Measurements from ENCODE around the gene RGR.

Gene RGR

DNA sequence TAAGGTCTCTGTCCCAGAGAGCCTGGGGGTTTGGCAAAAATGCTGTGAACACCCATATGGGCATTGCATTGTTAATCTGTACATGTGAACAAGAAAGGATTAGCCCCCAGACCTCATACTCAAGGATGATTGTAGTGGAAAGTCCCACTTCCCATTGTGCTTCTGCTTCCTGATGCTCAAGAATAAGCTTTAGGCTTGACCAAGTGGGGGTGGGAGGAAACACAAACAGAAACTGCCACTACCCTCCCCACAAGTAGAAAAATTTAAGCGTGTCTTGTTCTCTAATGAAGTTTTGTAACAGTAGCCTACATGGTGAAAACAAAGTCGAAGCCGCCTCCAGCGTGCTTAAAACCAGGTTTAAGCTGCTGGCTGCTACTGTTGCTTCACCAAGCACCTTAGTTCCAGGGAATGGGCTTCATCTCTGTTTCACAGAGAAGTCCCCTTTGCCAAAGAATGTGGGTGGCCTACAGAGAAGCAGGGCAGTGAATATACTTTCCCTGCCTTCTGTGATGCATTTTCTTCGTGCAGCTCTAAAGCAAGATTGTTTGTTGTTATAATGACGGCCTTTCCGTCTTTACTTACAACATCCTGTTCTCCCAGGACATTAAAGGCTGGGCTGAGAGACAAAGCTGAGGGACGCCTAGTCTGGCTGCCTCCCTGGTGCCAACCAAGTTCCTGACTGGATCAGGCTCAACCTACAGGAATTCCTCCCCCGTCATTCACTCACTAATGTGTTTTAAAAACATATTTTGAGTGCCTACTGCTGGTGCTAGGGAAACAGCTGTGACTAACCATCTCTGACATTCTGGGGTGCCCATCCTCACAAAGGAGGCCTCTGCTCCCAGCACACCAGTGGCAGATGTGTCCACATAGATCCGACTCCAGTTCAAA, 51.5 kb downstream of the RGR start:
- no peak for DNase-seq (ENCODE audit: low read depth)

DNA sequence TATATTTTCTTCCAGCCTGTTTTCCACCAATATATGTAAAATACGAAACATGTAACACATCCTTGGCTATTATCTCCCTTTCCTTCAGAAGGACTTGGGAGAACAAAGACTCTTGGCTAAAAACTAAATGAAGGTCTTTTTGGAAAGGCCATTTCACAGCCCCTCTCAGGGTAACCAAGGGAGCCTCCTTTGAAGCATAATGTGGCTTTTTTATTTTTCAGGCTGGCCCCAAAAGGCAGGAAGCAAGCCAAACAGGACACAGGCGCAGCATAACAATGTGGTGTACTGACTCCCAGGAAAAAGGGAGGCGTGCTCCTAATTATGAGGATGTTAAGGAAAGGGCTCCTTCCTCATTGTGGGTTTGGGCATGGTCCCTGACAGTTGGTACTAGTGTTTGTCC, 53.2 kb downstream of the RGR start:
- no peak for DNase-seq (ENCODE audit: low read depth)

DNA sequence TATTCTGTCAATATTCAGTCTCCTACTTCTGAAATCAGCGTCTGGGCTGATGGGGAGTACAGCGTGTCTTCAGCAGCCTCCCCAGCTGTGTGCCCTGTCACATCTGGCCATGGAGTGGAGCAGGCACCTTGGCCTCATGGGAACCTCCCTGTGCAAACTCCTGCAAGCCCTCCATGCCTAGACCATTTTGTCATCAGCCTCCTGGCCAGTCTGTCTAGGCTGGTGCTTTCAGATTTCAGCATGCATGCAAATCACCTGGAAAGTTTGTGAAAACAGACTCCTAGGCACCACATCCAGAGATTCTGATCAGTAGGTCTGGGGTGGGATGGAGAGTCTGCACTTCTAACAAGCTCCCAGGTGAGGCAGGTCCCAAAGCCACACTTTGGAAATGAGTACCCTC, 57.4 kb downstream of the RGR start:
- DNase-seq (ENCODE audit: low read depth): no peak

DNA sequence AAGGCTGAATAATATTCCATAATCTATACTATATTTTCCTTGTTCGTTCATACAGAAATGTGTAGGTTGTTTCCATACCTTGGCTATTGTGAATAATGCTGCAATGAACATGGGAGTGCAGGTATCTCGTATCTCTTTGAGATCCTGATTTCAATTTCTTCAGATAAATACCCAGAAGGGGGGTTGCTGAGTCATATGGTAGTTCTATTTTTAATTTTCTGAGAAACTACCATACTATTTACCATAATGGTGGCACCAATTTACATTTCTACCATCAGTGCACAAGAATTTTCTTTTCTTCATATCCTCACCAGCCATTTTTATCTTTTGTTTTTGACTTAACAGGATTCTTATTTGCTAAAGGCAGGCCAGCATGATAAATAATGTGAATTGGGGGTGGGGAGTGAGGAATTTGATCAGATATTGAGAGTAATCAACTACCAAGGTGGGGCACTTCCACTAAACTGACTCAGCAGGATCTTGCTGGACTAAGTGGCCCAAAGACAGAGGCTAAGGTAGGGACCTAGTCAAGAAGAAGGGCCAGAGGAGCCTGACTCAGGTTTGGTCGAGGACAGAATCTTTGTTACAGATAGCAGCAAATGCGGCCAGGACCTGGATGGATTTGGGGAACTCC, 62.0 kb downstream of the RGR start:
- no peak for DNase-seq (ENCODE audit: low read depth)

DNA sequence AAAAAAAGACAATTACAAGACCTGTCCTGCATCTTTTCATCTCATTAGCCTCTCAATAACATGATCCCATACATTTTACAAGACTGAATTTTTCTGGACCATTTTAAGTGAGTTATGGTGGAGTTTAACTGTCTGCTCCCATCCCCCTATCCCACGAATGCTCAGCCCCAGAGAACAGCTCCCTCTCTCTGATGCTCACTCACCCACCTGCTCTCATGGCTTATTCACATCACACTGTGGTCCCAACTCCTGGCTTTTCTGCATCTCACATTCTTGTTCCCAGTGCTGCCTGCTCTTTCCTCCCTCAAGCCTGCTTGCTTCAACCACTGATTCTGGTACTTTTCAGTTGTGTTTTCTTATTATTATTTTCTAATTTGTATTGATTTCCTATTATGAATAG, 63.2 kb downstream of the RGR start:
- no peak for DNase-seq (ENCODE audit: low read depth)

DNA sequence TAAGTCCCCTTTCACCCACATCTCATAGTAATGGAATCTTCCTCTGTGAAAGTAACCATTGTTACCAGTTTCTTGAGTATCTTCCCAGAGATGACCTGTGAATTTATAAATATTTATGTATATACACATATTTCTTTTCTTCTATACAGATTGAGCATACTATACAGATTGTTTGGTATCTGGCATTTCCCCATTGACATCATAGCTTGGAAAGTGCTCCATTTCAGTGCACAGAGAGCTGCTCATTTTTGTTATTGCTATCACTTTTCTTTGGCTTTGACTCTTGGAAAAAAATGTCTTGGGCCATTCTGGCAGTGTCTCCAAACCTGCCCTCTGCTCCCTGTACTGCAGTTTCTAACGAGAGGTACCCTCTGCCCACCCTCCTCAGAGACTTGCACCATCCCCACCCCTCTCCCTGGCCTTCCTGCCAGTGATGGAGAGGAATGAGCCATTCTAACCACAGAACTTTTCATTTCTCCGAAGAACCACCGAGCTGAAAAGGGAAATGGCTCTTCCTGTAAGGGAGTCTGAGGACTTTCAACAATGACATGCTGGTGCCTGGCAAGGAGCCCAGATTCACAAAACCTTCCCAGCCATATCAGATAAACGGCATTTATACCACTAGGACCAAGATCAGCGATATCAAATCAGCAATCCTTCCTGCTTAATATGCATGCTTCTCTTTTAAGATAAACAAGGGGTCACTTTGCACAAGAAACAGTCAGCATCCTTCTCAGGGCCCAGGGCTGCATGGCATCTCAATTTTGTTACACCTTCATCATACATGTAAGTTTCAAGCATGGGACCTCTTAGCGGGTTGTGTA, 63.8 kb downstream of the RGR start:
- no peak for DNase-seq (ENCODE audit: low read depth)
